CD4-positive, alpha-beta T cell treated with Interleukin-6 at 100 ng/mL for 8 hours (primary cell): Measurements from ENCODE around the gene LTBP1.
"Not testable (repeated sequence)": the region's sequence is repeated elsewhere in the genome, so short reads cannot be mapped to it uniquely, and the experiment has no call there.

ENCODE experiments used
- DNase-seq: peaks from one replicate; pipeline ENCODE4 v3.0.0-alpha.2; 2020; ENCODE audit warnings: mixed read lengths, low spot score

Gene LTBP1

DNA sequence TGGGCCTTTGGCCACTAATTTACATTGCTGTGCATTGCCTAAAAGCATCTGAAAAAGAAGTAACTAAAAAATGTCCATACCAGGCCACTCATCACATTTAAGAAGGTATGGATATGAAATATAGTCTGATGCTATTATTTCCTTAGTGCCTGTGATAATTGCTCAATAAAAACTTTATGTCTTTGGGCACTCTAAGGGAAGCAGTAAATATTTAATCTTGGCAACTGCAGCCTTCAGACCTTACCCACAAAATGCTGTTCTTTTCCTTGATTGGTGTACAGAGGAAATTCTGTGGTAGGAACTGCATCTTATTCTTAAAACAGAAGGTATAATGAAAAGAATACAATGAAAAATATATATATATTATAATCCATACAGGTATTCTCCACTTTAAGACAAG, 403.9 kb downstream of the LTBP1 start:
- DNase-seq, result no peak

DNA sequence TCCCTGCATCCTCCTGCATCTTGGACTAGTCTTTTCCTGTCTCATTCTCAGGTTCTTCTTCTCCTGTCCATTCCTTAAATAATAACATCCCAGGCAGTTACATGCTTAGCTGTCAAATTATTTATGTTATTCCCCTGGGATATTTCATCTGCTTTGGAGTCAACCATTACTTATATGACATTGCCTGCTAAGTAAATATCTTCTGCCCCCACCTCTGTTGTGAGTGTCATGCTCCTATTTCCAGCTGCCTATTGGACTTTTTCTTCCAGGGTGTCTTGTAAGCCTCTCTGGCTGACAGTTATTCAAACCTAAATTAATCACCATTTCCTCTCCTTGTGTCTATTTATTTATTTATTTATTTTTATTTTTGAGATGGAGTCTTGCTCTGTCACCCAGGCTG, 405.0 kb downstream of the LTBP1 start:
- no peak for DNase-seq

DNA sequence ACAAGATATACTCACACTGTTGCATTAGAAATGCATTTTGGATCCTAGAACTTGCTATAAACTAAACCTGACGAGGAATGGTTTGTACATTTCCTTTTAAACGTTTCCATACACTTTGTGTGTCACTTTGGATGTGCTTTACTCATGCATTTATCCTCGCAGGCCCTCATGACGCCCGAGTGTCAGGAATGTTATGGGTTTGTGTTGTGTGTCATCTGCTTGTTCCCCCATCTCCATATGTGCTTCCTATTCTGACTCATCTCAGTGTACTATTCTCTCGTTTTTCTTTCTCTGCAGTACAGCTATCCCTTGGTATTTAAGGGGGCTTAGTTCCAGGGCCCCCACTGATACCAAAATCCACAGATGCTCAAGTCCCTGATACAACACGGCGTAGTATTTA, 408.2 kb downstream of the LTBP1 start:
- DNase-seq, result no peak

DNA sequence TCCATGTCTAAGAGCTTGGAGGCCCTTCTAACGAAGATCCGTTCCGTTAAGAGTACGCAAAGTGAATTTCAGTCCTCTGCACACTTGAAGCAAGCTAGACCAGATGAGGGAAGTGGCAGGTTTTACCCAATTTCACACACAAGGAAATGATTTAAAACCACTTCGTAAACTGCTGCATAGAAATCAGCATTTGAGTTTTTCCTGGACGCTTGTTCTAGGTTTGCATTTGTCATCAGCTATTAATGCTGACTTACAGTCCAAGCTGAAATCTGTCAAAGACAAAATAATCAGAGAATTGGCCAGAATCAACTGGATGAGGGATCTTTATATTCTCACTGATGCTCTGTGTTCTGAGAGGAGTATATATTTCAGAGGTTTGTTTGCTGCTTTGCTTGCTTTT, 412.1 kb downstream of the LTBP1 start:
- DNase-seq, result no peak

DNA sequence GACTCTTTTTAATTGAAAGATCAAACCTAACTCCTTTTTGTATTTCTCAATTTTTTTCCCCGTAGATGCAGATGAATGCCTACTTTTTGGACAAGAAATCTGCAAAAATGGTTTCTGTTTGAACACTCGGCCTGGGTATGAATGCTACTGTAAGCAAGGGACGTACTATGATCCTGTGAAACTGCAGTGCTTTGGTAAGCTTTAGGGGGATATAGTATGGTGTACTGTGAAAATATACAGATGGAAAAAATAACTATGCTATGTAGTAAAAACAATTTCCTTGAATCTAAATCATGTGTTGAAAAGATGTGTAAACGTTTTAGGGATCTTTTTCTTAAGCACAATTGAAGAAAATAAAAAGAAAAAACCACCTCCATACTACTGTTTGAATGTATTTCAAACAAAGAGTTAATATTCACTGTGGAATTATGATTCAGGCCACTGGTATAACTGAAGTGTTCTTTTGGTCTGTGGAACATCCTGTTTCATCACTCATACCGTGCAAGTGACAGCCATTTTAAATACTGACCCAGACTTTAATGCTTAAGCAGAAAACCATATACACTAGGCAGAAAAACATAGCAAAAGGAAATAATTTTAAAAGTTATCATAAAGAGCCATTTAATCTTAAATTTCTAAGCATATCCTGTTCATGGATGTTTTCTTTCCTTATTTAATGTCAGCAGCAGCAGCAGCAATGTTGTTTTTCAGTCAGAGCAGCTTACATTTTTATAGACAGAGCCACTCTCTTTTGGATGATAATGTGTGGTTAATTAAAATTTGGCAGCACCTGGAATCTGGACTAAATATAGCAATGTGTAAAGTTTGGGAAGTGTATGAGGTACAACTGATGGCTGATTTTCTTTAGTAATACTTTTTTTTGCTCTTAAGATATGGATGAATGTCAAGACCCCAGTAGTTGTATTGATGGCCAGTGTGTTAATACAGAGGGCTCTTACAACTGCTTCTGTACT, 416.9 kb downstream of the LTBP1 start:
- DNase-seq, result no peak

DNA sequence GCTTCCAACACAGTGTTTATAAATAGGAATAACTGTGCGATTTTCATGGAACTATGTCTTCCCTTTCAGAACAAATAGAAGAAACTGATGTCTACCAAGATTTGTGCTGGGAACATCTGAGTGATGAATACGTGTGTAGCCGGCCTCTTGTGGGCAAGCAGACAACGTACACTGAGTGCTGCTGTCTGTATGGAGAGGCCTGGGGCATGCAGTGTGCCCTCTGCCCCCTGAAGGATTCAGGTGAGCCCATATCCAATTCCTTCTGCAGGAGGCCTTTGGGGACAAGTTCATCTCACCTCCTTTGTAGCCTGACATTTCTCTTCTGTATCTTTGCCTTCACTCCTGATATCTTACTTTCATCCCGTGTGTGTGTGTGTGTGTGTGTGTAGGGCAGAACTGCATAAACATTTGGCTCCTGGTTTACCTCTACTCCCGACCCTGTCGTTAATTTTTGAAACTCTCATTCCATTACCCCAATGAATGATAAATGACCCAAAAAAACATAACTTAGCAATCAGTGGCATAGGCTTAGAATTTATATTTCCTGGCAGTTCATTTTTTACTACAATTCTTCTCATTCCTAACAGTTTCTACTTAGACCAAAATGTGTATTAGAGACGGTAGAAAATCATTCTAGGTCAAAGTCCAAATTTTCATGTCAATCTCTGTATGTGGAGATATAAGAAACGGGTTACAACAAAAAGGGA, 418.7 kb downstream of the LTBP1 start:
- DNase-seq, result no peak

DNA sequence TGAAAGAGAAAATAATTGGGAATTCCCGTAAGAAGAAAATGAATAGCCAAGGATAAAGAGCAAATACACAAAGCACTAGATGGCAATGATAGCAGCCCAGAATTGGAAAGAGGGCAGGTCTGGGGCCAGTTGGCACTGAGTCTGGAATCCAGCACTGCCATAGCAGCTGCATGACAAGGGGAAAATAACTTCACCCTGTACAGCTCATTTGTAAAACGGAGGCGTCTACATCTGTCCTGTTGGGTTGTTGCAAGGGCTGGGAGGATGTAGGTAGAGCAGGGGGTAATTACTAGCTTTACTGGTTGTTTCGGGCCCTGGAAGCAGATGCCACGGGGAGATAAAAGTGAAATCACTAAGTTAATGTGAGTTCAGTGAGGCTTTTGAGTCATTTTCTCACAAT, 419.7 kb downstream of the LTBP1 start:
- no peak for DNase-seq

- not testable (repeated sequence) for DNase-seq
These were observed 421.8 kb downstream of the LTBP1 start for GRCh38 chr2:33368524-33368923.

DNA sequence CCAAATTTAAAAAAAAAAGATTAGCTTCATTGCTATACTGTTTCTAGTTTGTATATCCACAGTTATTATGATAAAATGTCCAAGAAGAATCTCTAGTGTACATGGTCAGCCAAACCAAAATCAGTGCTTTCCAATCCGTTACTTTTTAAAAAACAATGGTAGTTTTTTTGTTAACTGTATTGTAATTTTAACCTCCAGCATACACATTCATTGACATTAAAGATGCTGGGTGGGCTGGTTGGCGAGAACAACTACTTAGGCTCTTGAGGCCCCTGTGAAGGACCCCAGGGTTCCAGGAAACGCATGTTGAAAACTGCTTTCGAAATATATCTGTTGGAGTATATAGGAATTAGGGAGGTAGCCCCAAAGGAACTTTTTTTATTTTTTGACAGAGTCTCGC, 422.4 kb downstream of the LTBP1 start:
- no peak for DNase-seq

DNA sequence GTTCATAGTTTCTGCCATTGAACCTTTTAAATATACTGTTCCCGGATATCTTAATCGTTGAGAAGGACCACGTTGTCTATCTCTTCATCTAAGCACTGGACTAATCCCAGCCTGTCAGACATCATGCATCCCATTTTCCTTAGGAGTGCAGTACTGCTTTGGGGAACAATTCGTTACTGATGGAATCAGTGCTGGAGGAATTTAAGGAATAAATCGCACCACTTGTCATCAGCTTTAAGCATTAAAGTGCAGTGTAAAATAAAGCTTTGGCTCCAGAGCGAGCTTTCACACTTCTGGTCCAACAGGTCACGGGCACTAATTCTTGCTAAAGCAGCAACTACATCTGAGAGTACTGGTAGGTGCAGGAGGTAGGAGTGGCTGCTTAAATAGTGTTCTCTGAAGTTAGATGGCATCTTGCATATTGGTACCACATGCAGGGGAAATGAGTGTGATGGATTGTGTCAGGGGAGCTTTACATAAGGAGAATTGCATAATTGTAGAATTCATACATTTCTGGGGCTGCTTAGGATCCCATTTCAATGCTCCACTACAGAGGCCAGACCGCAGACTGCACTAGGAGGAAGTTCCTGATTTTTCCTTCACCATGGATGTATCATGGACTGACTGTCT, 424.0 kb downstream of the LTBP1 start:
- DNase-seq, result no peak

GRCh38 chr2:33371304-33372090, 424.7 kb downstream of the LTBP1 start:
- DNase-seq, result no peak

GRCh38 chr2:33372940-33373553, 426.3 kb downstream of the LTBP1 start:
- peak; percentile 26 for DNase-seq

GRCh38 chr2:33373986-33374385, 427.2 kb downstream of the LTBP1 start:
- no peak for DNase-seq

GRCh38 chr2:33375054-33375453, 428.3 kb downstream of the LTBP1 start:
- DNase-seq, result no peak

- DNase-seq, result no peak
These were observed 430.3 kb downstream of the LTBP1 start for GRCh38 chr2:33377048-33377447.

- DNase-seq, result no peak
These were observed 431.9 kb downstream of the LTBP1 start for GRCh38 chr2:33378556-33379210.

GRCh38 chr2:33380001-33380609, 433.4 kb downstream of the LTBP1 start:
- no peak for DNase-seq

DNA sequence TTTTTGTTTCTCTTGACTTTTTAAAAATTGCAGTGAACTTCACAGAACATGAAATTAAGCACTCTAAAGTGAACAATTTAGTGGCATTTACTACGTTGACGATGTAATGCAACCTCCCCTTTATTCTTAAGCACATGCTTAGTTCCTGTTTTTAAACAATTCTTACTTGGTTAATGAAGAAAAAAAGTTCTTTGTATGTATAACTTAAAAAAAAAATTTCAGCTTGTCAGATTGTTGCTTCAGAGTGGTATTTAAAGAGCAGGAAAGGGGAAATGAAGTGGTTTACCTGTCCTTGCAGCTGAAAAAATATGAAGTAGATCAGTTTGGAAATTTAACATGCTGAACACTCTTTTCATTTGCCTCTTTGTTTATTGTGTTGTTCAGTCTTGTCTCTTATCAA, 434.0 kb downstream of the LTBP1 start:
- DNase-seq, result no peak

DNA sequence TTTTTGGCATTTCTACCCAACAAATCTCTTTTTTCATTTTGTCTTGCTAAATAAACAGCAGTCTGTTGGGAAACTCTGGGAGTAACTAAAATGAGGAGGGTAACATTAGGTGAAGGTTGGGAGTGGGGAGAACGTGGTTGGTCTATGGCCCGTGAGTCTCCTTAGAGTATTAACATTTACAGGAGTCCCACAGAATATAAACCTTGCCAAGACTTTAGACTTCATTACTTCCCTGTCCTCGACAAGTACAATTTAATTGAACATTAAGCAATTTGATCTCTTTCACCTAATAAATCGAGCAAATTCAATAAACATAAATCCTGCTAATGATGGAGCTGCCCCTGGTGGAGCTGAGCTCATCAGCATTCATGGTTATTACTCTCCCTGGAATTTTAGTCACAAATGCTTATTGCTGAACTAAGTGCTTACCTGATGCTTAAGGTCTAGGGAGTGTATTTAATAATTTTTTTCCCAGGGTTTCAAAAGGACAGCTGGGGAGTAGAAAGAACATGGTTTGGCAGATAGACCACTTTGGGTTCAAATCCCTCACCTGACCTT, 434.6 kb downstream of the LTBP1 start:
- DNase-seq, result no peak
